GM10847 (cell line): ENCODE data around the gene HPSE2.

ENCODE experiments used
- POLR2A ChIP-seq: IDR thresholded peaks from 2 replicates; pipeline ENCODE4 v1.6.1; 2011; ENCODE audit not compliant: insufficient read length; ENCODE audit errors: extremely low read depth

The HPSE2 gene

DNA sequence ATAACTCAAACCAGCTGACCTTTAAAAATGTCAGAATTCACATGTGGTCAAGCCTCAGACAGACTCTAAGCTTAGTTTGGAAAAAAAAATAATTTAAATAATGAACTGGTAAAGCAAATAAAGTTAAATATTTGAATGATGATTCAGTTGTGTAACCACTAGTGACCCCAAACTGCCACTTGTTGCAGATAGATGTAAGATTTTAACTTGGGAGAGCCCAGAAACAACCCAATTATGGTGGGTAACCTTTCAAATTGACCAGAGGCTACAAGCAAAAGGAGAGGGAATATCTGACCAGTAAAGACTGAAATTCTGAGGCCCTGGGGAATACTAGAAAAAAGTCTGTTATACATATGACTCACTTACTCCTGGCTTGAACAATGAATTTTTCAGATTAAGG is 268.1 kb downstream of the HPSE2 start:
- TF ChIP-seq POLR2A, result no peak

DNA sequence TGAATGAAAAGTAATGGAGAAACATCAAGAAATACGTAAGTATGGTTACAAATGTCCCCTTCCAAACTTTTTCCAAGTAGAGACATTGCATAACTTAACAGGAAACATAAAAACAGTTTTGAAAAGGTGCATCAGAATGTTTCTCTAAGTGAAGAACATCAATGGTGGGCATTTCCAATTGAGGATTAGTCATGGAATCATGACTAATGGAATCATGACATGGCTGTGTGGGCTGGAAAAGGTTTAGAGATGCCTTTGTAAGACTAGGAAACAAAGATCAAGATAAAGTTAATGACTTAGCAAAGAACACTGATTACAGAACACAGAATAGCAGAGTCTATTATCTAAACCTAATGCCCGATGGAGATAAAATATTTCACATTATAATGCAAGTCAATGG is 272.0 kb downstream of the HPSE2 start:
- no peak for TF ChIP-seq POLR2A

DNA sequence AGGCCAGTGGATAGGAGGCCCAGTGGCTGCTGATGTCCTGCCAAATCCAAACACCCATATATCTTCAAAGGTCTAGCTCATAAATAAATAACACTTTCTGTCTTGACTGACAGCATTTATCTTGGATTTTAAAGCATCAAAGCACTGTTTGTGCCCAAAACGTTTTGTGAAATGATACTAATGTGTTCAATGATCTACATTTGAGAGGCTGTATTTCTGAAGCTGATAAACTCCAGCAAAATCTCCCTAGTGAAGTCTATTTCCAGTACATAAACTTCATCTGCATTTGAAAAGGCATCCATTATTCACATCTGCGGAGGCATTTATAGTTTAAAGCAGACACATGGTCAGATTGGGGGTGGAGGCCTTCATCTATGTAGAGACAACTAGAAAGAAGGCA is 276.3 kb downstream of the HPSE2 start:
- TF ChIP-seq POLR2A, result no peak

DNA sequence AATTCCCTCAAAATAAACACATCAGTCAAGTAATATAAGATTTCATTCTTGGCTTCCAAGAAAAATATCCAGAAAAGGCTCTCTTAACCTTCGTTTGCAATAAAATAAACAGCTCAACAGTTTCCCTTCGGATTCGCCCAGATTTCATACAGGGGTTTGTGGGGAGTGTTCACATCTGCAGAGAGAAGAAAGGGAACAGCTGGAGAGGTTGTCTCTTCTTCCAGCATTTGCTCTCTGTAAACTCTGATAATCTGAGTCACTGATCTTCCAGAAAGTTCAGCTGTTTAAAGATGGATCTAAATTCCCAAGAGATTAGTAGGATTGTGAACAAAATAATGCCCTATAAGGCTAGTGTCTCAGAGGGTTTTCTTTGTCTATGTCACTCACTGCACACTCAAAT is 277.9 kb downstream of the HPSE2 start:
- TF ChIP-seq POLR2A, result no peak

DNA sequence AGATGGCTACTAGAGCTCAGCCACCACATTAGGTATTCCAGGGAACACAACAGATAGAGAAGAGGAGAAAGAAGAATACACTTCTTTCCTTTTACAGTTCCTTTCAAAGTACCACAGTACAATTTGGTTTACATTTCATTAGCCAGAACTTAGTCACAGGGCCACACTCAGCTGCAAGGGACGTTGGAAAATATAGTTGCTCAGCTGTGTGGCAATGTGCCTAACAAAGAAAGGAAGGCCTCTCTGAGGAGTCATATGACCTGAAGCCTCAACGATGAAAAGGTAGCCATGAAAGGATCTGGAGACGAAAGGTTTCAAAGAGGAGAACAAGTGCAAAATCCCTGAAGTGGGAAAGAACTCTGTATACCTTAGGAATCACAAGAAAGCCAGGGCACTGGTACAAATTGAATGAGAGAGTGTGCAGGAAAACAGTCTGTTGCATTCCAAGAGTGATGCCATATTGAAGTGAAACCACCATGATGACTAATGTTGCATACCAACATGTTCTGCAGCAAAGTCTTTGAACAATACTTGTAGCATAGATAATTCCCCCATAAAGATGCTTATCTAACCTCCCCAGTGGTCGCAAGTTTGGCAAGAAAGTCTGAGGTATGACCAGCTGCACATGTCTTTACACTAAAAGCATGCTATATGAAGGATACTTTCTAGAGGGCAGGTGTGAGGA is 278.9 kb downstream of the HPSE2 start:
- TF ChIP-seq POLR2A, result no peak

DNA sequence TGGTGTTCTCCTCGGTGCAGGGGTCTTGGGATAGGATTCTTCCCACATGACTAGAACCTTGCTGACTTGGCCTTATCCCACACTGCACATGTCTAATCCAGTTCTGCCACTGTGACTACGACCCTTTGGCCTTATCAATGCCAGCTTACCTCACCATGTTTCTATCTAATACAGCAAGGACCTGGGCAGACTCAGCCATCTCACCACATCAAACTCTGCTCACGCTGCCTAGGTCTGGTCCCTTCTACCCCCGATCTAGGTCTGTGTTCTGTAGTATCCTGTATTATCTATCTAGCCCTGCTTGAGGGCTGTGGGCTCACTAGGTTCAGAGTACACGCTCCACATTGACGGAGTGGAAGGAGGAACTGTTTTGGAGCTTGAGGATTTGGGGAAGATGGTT is 282.4 kb downstream of the HPSE2 start:
- TF ChIP-seq POLR2A, result no peak

DNA sequence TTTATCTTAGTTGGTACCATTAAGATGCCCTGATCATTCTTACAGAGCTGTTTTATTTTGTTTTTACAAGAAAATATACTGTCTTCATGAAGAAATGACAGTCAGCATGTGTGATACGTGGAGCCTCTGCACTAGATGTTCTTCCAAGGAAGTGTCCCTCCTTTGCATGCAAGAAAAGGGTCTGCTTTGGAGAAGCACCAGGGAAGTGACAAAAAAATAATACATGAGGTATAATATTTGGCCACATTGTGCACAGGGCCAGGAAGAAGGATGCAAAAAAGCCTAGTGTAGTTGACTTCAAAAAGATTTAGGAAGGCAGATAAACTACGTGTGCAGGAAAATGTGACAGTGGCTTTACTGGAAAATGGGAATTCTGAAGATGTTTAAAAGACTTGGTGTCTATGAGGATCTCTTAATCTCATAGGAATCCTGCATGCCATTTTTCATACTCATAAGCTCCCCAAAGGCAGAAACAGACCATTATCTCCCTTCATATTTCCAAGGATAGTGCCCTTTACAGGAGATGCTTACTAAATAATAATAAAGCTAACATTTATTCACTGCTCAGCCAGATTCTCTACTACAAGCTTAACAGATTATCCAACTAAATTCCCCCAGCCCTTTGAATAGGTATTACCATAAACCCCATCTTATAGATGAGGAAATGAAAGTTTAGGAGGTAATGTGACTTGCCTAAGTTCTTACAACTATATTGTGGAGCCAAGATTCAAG is 284.2 kb downstream of the HPSE2 start:
- no peak for TF ChIP-seq POLR2A

DNA sequence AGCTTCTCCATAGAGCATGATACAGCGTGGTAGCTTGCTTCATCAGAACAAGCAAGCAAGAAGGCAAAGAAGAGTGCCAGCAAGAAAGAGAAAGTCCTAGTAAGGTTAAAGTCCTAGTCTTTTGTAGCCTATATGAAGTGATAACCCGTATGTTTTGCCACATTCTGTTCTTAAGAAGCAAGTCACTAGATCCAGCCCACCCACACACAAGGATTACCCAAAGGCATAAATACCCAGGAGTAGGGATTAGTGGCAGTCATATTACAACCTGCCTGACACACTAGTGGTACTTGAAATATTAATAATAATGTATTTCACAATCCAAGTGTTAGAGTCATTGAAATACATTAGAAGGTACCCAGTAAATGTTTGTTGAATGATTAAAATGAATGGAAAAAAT is 285.5 kb downstream of the HPSE2 start:
- TF ChIP-seq POLR2A, result no peak

DNA sequence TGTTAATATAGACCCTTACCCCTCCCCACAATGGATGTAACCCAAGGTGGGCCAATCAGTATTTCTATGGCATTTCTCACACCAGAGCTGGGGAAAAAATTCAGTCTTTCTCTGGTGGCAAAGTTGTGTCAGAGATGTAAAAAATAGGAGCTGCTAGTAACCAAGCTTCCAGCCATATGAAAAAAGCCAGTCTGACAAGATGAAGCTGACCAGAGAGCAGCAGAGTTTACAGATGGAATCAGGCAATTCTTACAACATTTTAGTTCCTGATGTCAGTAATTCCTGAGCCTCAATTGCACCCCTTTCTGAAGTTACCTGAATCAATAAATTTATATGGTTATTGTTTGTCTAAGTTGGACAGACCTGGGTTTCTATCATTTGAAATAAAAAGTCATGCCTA is 286.3 kb downstream of the HPSE2 start:
- TF ChIP-seq POLR2A, result no peak

DNA sequence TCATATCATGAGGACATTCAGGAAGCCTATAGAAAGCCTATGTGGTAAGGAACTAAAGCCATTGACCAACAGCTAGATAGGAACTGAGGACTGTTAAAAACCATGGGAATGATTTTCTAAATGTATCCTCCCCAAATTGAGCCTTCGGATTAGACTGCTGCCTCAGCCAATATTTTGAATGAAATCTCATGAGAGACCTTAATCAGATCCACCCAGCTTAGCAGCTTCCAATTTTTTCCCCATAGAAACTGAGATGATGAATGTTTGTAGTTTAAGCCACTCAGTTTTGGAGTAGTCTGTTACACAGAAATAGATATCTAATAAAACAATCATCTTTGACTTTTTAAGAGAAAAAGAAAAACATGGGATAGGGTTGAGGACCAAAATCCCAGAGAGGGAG is 292.0 kb downstream of the HPSE2 start:
- no peak for TF ChIP-seq POLR2A

DNA sequence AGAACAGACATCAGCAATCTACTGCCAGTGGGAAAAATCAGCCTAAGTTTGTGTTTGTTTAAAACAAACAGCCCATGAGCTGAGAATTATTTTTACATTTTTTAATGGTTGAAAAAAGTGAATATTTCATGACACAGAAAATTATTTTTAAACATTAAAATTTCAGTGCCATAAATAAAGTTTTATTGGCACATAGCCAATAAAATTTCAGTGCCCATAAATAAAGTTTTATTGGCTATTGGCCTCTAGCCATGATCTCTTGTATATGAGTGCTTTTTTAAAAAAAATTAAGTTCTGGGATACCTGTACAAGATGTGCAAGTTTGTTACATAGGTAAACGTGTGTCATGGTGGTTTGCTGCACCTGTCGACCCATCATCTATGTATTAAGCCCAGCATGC is 305.9 kb downstream of the HPSE2 start:
- TF ChIP-seq POLR2A, result no peak

DNA sequence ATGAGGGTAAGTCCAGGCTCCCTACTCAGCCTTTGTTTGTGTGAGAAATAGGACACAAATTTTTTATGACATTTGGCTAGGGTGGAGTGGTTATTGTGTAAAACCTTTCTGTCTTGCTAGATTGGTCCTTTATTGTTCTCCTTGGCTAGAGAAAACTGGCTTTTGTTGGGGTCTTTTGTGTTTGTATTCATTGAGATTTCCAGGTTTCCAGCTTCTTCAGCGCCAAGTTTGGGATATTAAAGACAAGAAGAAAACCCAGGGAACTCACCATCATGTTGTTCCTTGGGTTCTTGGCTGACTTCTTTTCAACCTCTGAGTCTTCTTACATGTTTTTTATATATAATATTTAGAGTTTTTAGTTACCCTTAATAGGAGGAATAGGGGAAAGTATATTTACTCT is 310.0 kb downstream of the HPSE2 start:
- no peak for TF ChIP-seq POLR2A

DNA sequence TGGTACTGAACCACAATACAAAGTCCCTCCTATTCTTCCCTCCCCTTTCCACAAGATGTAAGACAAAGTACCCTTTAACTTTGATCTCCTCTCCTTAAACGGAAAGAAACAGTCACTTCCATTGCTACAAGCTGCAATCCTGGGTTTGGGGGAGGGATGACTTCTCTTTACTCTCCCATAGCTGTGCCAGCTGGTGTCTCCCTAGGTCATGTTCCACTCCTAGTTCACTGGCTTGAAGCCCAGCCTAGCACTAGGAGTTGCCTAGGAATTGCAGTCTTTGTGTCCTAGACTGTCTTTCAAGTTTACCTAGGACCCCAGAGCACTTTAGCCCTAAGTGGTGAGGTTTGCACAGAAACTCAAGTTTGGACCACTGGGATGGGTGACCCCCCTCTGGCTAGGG is 311.1 kb downstream of the HPSE2 start:
- TF ChIP-seq POLR2A, result no peak

DNA sequence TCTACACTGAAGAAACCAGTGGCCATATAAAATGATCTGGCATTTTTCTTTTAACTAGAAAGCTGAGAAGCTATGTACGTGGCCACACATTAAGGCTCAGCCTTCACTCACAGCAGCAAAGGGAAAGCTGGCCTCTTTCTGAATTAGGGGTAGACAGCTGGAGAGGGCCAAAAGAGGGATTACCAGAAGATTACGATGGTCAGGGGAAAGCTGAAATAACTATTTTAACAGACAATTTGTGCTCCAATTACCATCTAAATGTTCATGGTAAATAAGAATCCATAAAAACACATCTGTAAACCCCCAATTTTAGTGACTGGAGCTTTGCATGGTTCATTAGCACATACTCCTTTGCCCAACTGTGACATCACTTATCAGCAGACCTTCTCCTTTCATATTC is 314.3 kb downstream of the HPSE2 start:
- TF ChIP-seq POLR2A, result no peak

DNA sequence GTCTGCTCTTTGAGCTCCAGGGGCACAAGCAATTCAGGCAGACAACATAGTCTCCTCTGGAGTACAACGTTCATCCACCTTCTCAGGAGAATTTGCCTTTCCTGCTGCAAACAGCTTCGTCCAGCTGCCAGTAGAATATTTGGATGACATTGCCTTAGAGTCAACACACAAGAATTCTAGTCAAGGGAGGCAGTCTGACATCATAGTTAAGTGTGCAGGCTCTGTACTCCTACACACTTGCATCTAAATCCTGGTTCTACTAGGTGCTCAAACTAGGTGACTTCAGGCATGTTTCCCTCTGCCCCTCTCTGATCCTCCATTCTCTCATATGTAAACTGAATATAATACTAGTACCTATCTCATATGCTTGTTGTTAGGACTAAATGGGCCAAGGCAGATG is 314.8 kb downstream of the HPSE2 start:
- no peak for TF ChIP-seq POLR2A

DNA sequence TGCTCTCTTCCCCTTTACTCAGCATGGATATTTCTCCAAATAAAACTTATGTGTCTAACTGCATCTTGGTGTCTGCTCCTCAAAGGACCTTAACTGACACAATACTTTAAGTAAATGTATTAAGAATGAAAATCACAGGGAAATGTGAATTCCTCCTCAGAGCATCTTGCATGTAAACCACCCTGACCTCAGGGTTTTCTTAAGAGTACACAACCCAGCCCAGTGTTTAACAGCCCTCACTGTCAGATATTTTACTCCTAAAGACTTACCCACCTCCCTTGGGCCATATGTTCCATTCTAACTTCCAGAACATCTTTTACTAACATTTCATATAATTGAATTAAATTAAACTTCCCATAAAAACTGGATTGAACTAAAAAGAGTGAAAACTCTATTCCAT is 315.3 kb downstream of the HPSE2 start:
- no peak for TF ChIP-seq POLR2A

DNA sequence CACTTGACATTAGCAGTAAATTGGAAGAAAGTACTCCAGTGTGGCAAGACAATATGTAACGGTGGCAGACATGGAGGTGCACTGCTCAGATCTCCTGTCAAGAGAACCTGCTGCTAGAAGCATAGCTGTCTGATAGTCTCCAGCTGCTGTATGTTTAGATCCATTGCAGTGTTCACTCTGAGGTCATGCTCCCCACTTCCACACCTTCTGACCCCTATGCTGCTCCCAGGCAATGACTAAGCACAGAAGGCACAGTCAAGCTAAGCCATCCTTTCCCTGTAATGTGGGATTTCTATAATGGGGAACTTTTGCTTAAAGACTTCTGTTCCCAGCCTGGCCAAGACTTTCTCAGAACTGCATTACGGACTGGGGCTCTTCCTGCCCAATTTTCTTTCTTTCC is 315.8 kb downstream of the HPSE2 start:
- TF ChIP-seq POLR2A, result no peak
